ENCODE data around the gene VWA8. TPM values are rescaled to one million over a fixed set of nuclear protein-coding genes. Genes with fewer than 3 reads are reported as not detected.

Gene VWA8
- total RNA-seq, 1 experiment from 2014 or later: 22.6 TPM

DNA sequence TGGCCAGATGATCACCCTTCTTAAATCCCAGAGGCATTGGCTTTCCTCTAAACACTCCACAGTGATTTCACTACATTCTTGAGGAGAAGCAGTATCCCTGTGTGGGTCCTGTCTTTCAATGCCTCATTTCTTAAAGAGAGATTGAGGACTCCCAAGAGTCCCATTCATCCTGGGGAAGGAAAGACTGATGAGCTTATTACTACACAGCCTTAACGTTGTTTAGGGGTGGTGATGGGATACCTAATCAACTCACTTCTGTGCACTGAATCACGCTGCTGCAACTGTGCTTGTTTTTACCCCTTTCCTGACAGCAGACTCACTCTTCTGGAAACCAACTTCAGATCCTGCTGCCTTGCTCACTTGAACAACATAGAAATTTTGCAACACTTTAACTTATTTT, 300.5 kb downstream of the VWA8 start:
- DNase-seq (ENCODE audit: low read depth, low spot score): no peak
- H3K9me3 ChIP-seq (ENCODE audit: control insufficient read depth in 1 of 2, insufficient read depth in 1 of 2, low read depth in 1 of 2, low read length in 2 of 2): no peaks in the 10 kb centered on the region
- no peaks in the 10 kb centered on the region for H3K27me3 ChIP-seq (ENCODE audit: insufficient read depth, low read length)
- RAD21 ChIA-PET (ENCODE audit: low non-redundant PET in 1 of 2, low total read pairs in 2 of 2, uncharacterized antibody in 2 of 2, unreplicated experiment in 2 of 2): no interaction called here
- H3K79me2 ChIP-seq (ENCODE audit: insufficient read depth, low read length): no peaks in the 10 kb centered on the region
- H3K9me2 ChIP-seq (ENCODE audit: insufficient read depth): no peaks in the 10 kb centered on the region
- intact Hi-C loops (cut with micrococcal nuclease): no loop called here
- H3K9ac ChIP-seq (ENCODE audit: low read length): no peak overlapping the region
- no peak overlapping the region for H2AFZ ChIP-seq (ENCODE audit: low read depth, low read length, poor library complexity, severe bottlenecking)
- TF ChIP-seq YY1 (IDR thresholded peaks at IDR 0.05; ENCODE audit: extremely low read depth, insufficient replicate concordance, low read depth, low read length): no peak
- no peak for TF ChIP-seq SP1 (IDR thresholded peaks at IDR 0.05; ENCODE audit: low read depth)
- no peak for TF ChIP-seq JUND (IDR thresholded peaks at IDR 0.05)
- no peak for TF ChIP-seq ZNF274 (IDR thresholded peaks at IDR 0.05; ENCODE audit: low read depth, low read length)
- no peak for ATAC-seq
- no peak overlapping the region for H3K27ac ChIP-seq (ENCODE audit: low read depth, low read length)
- POLR2A ChIA-PET: no interaction called here
- H3K36me3 ChIP-seq (ENCODE audit: control insufficient read depth in 1 of 2, insufficient read depth in 2 of 2, low read length in 2 of 2): no peaks in the 10 kb centered on the region
- H3K4me1 ChIP-seq (ENCODE audit: control insufficient read depth in 1 of 2, insufficient read depth in 2 of 2, low read length in 2 of 2): no peaks in the 10 kb centered on the region
- no peak overlapping the region for H3K4me2 ChIP-seq (ENCODE audit: low read length)
- CTCF ChIA-PET: no interaction called here
- H4K20me1 ChIP-seq (ENCODE audit: insufficient read depth): no peaks in the 10 kb centered on the region
- BruUV-seq (replicated peaks): no TSS peak
- no peak overlapping the region for H3K4me3 ChIP-seq (replicated peaks in 1 of 2; ENCODE audit: low read depth in 1 of 2, low read length in 2 of 2)

DNA sequence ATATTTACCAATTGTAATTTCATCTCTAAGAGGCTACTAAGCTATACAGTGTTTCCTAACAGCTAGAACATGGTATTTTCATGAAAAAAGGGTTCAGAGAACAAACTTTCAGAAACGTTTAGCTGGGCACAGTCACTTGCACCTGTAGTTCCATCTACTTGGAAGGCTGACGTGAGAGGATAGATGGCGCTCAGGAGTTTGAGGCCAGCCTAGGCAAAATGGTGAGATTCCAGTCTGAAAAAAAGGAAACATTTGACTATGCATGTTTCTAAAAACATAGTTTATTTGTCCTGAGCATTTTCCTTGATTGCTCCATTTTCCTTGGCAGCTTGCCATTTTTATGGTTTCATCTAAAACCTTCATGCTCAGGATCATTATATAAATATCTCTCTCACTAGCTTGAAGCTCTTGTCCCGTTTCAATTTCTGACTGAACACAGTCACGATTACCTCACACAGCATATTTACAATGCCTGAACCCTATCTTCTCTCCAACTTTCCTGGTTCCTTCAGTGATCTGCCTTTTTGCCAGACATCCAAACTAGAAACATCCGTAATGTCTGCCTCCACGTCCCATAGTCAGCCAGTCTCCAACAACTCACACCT, 302.8 kb downstream of the VWA8 start:
- H3K79me2 ChIP-seq (ENCODE audit: insufficient read depth, low read length): no peaks in the 10 kb centered on the region
- POLR2A ChIA-PET: no interaction called here
- no peak overlapping the region for H2AFZ ChIP-seq (ENCODE audit: low read depth, low read length, poor library complexity, severe bottlenecking)
- no peak overlapping the region for H3K4me3 ChIP-seq (replicated peaks in 1 of 2; ENCODE audit: low read depth in 1 of 2, low read length in 2 of 2)
- H3K9ac ChIP-seq (ENCODE audit: low read length): no peak overlapping the region
- DNase-seq (ENCODE audit: low read depth, low spot score): no peak
- no peaks in the 10 kb centered on the region for H3K27me3 ChIP-seq (ENCODE audit: insufficient read depth, low read length)
- H3K27ac ChIP-seq (ENCODE audit: low read depth, low read length): no peak overlapping the region
- RAD21 ChIA-PET (ENCODE audit: low non-redundant PET in 1 of 2, low total read pairs in 2 of 2, uncharacterized antibody in 2 of 2, unreplicated experiment in 2 of 2): no interaction called here
- no peak overlapping the region for H3K4me2 ChIP-seq (ENCODE audit: low read length)
- H3K9me2 ChIP-seq (ENCODE audit: insufficient read depth): no peaks in the 10 kb centered on the region
- H3K9me3 ChIP-seq (ENCODE audit: control insufficient read depth in 1 of 2, insufficient read depth in 1 of 2, low read depth in 1 of 2, low read length in 2 of 2): no peaks in the 10 kb centered on the region
- TF ChIP-seq RAD21 (IDR thresholded peaks at IDR 0.05; ENCODE audit: low read depth) (0 out of 2 replicates have a peak, but pooled peaks have one; percentile 12), SRF (IDR thresholded peaks at IDR 0.05; ENCODE audit: low read depth) (no peak)
- H3K36me3 ChIP-seq (ENCODE audit: control insufficient read depth in 1 of 2, insufficient read depth in 2 of 2, low read length in 2 of 2): no peaks in the 10 kb centered on the region
- CTCF ChIA-PET: interaction anchor here (1.7 to 2.1 kb wide), 3 partner anchors 8 to 11 kb away, joined by 4 to 12 read pairs (median 6); no protein-coding TSS in a partner anchor
- intact Hi-C loops (cut with micrococcal nuclease): loop anchor here (10.0 kb wide), 1 partner anchor 303 kb away; no protein-coding TSS in a partner anchor
- H4K20me1 ChIP-seq (ENCODE audit: insufficient read depth): no peaks in the 10 kb centered on the region
- BruUV-seq (replicated peaks): no TSS peak
- no peaks in the 10 kb centered on the region for H3K4me1 ChIP-seq (ENCODE audit: control insufficient read depth in 1 of 2, insufficient read depth in 2 of 2, low read length in 2 of 2)
- no peak for ATAC-seq

Data from HCT116 (cell line).